ENCODE data around the gene NEFH. TPM values are rescaled to one million over a fixed set of nuclear protein-coding genes. Genes with fewer than 3 reads are reported as not detected.
"Not testable (repeated sequence)": the region's sequence is repeated elsewhere in the genome, so short reads cannot be mapped to it uniquely, and the experiment has no call there.

The NEFH gene
- total RNA-seq, 1 donor from 2014 or later, result 5.2 TPM

DNA sequence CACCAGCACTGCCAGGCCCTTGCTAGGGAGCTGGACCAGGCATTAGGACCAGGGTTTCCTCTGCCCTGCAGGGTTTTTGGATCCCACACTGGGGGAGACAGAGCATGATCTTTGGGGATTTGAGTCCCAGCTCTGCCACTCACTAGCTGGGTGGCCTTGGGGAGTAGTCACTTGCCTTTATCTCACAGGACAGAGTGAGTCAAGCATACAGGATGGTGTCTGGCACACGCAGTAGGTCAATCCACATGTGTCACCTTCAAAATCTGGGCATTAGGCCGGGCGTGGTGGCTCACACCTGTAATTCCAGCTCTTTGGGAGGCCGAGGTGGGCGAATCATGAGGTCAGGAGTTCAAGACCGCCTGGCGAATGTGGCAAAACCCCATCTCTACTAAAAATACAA is 2.7 kb downstream of the NEFH start:
- Histone ChIP-seq H3K36me3 (ENCODE audit: control insufficient read depth, insufficient read depth, low read length) (no peaks in the 10 kb centered on the region), H3K4me3 (ENCODE audit: low read depth, low read length) (no peak overlapping the region), H3K27me3 (ENCODE audit: control insufficient read depth, insufficient read depth, low read length) (peaks cover 50% of the 10 kb centered on the region)
- TF ChIP-seq, protein P1, sequence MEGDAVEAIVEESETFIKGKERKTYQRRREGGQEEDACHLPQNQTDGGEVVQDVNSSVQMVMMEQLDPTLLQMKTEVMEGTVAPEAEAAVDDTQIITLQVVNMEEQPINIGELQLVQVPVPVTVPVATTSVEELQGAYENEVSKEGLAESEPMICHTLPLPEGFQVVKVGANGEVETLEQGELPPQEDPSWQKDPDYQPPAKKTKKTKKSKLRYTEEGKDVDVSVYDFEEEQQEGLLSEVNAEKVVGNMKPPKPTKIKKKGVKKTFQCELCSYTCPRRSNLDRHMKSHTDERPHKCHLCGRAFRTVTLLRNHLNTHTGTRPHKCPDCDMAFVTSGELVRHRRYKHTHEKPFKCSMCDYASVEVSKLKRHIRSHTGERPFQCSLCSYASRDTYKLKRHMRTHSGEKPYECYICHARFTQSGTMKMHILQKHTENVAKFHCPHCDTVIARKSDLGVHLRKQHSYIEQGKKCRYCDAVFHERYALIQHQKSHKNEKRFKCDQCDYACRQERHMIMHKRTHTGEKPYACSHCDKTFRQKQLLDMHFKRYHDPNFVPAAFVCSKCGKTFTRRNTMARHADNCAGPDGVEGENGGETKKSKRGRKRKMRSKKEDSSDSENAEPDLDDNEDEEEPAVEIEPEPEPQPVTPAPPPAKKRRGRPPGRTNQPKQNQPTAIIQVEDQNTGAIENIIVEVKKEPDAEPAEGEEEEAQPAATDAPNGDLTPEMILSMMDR (IDR thresholded peaks at IDR 0.05; ENCODE audit: insufficient read depth, low read length, poor library complexity, severe bottlenecking), result no peak
- no peak for DNase-seq (ENCODE audit: low read depth)

DNA sequence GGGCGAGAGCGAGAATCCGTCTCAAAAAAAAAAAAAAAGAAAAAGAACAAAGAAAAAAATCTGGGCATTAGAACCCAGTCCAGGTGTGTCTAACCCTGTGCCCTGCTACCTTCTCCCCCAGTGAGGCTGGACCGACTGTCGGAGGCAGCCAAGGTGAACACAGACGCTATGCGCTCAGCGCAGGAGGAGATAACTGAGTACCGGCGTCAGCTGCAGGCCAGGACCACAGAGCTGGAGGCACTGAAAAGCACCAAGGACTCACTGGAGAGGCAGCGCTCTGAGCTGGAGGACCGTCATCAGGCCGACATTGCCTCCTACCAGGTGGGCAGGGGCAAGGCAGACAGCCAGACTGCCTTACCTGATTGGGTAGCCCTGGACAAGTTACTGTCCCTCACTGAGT is 3.2 kb downstream of the NEFH start:
- no peaks in the 10 kb centered on the region for H3K36me3 ChIP-seq (ENCODE audit: control insufficient read depth, insufficient read depth, low read length)
- DNase-seq (ENCODE audit: low read depth), result no peak
- H3K4me3 ChIP-seq (ENCODE audit: low read depth, low read length), result no peak overlapping the region
- TF ChIP-seq, protein P1 (IDR thresholded peaks at IDR 0.05; ENCODE audit: insufficient read depth, low read length, poor library complexity, severe bottlenecking), result no peak
- H3K27me3 ChIP-seq (ENCODE audit: control insufficient read depth, insufficient read depth, low read length), result peaks cover 45% of the 10 kb centered on the region

DNA sequence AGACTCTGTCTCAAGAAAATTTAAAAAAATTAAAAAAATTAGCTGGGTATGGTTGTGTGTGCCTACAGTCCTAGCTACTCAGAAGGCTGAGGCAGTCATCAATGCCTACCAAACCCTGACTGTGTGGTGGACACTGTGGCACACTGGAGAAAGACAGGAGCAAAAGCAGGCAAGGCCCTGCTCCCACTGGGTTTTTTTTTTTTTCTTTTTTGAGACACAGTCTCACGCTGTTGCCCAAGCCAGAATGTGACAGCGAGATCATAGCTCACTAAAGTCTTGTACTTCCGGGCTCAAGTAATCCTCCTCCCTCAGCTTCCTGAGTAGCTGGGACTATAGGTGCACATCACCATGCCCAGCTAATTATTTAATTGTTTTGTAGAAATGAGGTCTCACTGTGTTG is 4.6 kb downstream of the NEFH start:
- Histone ChIP-seq H3K27me3 (ENCODE audit: control insufficient read depth, insufficient read depth, low read length) (peaks cover 31% of the 10 kb centered on the region), H3K36me3 (ENCODE audit: control insufficient read depth, insufficient read depth, low read length) (no peaks in the 10 kb centered on the region), H3K4me3 (ENCODE audit: low read depth, low read length) (no peak overlapping the region)
- TF ChIP-seq, protein P1 (IDR thresholded peaks at IDR 0.05; ENCODE audit: insufficient read depth, low read length, poor library complexity, severe bottlenecking), result no peak
- no peak for DNase-seq (ENCODE audit: low read depth)

DNA sequence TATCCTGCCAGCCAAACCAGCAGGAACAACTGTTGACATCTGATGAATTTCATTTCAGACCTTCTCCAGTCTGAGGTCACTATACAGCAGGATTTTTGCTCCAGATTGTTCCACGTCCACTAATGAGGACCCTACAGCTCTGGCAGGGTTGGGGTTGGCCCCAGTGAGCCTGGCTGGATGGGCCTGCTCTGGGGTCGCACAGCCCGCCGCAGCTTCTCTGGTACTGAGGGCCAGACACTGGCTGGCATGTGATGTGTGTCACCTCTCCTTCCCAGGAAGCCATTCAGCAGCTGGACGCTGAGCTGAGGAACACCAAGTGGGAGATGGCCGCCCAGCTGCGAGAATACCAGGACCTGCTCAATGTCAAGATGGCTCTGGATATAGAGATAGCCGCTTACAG is 5.4 kb downstream of the NEFH start:
- no peak for DNase-seq (ENCODE audit: low read depth)
- H3K27me3 ChIP-seq (ENCODE audit: control insufficient read depth, insufficient read depth, low read length), result peaks cover 23% of the 10 kb centered on the region
- no peaks in the 10 kb centered on the region for H3K36me3 ChIP-seq (ENCODE audit: control insufficient read depth, insufficient read depth, low read length)
- H3K4me3 ChIP-seq (ENCODE audit: low read depth, low read length), result no peak overlapping the region
- TF ChIP-seq, protein P1 (IDR thresholded peaks at IDR 0.05; ENCODE audit: insufficient read depth, low read length, poor library complexity, severe bottlenecking), result no peak

DNA sequence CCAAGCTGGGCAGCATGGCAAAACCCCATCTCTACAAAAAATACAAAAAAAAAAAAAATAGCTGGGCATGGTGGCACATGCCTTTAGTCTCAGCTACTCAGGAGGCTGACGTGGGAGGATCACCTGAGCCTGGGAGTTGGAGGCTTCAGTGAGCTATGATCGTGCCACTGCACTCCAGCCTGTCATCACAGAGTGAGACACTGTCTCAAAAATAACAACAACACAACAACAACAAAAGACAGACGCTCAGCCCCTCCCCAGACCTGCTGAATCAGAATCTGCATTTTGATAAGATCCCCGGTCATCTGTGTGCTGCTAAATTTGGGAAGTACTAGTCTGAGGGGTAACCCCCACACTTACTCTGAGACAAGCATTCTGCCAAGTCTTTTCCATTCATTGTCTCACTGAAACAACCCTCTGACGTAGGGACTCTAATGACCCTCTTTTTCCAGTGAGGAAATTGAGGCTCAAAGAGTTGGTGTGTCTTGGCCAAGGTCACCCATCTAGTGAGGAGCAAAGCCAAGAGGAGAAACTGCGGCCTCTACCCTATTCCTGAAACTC is 7.5 kb downstream of the NEFH start:
- Histone ChIP-seq H3K4me3 (ENCODE audit: low read depth, low read length) (no peak overlapping the region), H3K27me3 (ENCODE audit: control insufficient read depth, insufficient read depth, low read length) (peaks cover 2% of the 10 kb centered on the region), H3K36me3 (ENCODE audit: control insufficient read depth, insufficient read depth, low read length) (no peaks in the 10 kb centered on the region)
- TF ChIP-seq, protein P1 (IDR thresholded peaks at IDR 0.05; ENCODE audit: insufficient read depth, low read length, poor library complexity, severe bottlenecking), result no peak
- DNase-seq (ENCODE audit: low read depth), result no peak

DNA sequence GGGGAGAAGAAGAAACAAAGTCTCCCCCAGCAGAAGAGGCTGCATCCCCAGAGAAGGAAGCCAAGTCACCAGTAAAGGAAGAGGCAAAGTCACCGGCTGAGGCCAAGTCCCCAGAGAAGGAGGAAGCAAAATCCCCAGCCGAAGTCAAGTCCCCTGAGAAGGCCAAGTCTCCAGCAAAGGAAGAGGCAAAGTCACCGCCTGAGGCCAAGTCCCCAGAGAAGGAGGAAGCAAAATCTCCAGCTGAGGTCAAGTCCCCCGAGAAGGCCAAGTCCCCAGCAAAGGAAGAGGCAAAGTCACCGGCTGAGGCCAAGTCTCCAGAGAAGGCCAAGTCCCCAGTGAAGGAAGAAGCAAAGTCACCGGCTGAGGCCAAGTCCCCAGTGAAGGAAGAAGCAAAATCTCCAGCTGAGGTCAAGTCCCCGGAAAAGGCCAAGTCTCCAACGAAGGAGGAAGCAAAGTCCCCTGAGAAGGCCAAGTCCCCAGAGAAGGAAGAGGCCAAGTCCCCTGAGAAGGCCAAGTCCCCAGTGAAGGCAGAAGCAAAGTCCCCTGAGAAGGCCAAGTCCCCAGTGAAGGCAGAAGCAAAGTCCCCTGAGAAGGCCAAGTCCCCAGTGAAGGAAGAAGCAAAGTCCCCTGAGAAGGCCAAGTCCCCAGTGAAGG is 9.2 kb downstream of the NEFH start:
- not testable (repeated sequence) for H3K4me3 ChIP-seq (ENCODE audit: low read depth, low read length); DNase-seq (ENCODE audit: low read depth); H3K27me3 ChIP-seq (ENCODE audit: control insufficient read depth, insufficient read depth, low read length); H3K36me3 ChIP-seq (ENCODE audit: control insufficient read depth, insufficient read depth, low read length)

All from kidney epithelial cell (primary cell).